H9 (cell line): ENCODE data around the gene PAK6. TPM values are rescaled to one million over a fixed set of nuclear protein-coding genes. Genes with fewer than 3 reads are reported as not detected.

Source experiments
- DNase-seq: peaks from one replicate; pipeline ENCODE4 v3.0.0-alpha.2; 2017
- H2AFZ ChIP-seq: one replicate; pipeline ENCODE4 v1.6.1; 2013; ENCODE audit warnings: mild to moderate bottlenecking, low read length, control low read depth, moderate library complexity
- H2AK5ac ChIP-seq: 2 replicates; pipeline ENCODE4 v1.6.1; 2013; ENCODE audit warnings: low read length, control low read depth, mixed read lengths; ENCODE audit not compliant: insufficient read length
- H2BK120ac ChIP-seq: one replicate; pipeline ENCODE4 v1.6.1; 2013; ENCODE audit warnings: low read depth, mild to moderate bottlenecking, low read length, control low read depth, inconsistent platforms; ENCODE audit not compliant: poor library complexity, severe bottlenecking
- H2BK12ac ChIP-seq: 2 replicates; pipeline ENCODE4 v1.6.1; 2013; ENCODE audit warnings: low read length, control low read depth, mixed read lengths, low read depth; ENCODE audit not compliant: insufficient read length
- H2BK15ac ChIP-seq: 2 replicates; pipeline ENCODE4 v1.6.1; 2013; ENCODE audit warnings: low read depth, low read length, control low read depth
- H2BK20ac ChIP-seq: one replicate; pipeline ENCODE4 v1.6.1; 2013; ENCODE audit warnings: low read depth, mild to moderate bottlenecking, low read length, control low read depth, inconsistent platforms; ENCODE audit not compliant: poor library complexity, severe bottlenecking
- H2BK5ac ChIP-seq: 2 replicates; pipeline ENCODE4 v1.6.1; 2013; ENCODE audit warnings: low read length, control low read depth, mixed read lengths; ENCODE audit not compliant: insufficient read length
- H3K14ac ChIP-seq: 2 replicates; pipeline ENCODE4 v1.6.1; 2013; ENCODE audit warnings: low read length, control low read depth; ENCODE audit not compliant: insufficient read depth
- H3K18ac ChIP-seq: 2 replicates; pipeline ENCODE4 v1.6.1; 2013; ENCODE audit warnings: low read depth, mild to moderate bottlenecking, mixed read lengths, low read length, control low read depth; ENCODE audit not compliant: insufficient read length
- H3K23ac ChIP-seq: 2 replicates; pipeline ENCODE4 v1.6.1; 2013; ENCODE audit warnings: low read length, control low read depth, mixed read lengths, low read depth; ENCODE audit not compliant: insufficient read length
- H3K23me2 ChIP-seq: 2 replicates; pipeline ENCODE4 v1.6.1; 2013; ENCODE audit warnings: low read depth, mild to moderate bottlenecking, mixed read lengths, low read length, control low read depth; ENCODE audit not compliant: insufficient read length, poor library complexity, severe bottlenecking
- H3K27ac ChIP-seq: 2 replicates; pipeline ENCODE4 v1.5.1; 2013; ENCODE audit warnings: low read length, control low read depth, mixed read lengths, low read depth; ENCODE audit not compliant: insufficient read length
- H3K27me3 ChIP-seq: 2 replicates; pipeline ENCODE4 v1.6.1; 2013; ENCODE audit warnings: low read length, control low read depth, inconsistent platforms; ENCODE audit not compliant: insufficient read depth
- H3K4ac ChIP-seq: 2 replicates; pipeline ENCODE4 v1.6.1; 2013; ENCODE audit warnings: low read depth, mild to moderate bottlenecking, control low read depth, inconsistent platforms, low read length, moderate library complexity
- H3K4me1 ChIP-seq: 2 replicates; pipeline ENCODE4 v1.6.1; 2013; ENCODE audit warnings: low read length, control low read depth, inconsistent platforms; ENCODE audit not compliant: insufficient read depth
- H3K4me2 ChIP-seq: 2 replicates; pipeline ENCODE4 v1.6.1; 2013; ENCODE audit warnings: low read length, control low read depth, mixed read lengths; ENCODE audit not compliant: insufficient read length, insufficient read depth
- H3K56ac ChIP-seq: 2 replicates; pipeline ENCODE4 v1.6.1; 2013; ENCODE audit warnings: low read depth, mild to moderate bottlenecking, mixed read lengths, low read length, control low read depth; ENCODE audit not compliant: insufficient read length
- H3K79me1 ChIP-seq: 2 replicates; pipeline ENCODE4 v1.6.1; 2013; ENCODE audit warnings: low read depth, mild to moderate bottlenecking, moderate library complexity, low read length, control low read depth, inconsistent platforms; ENCODE audit not compliant: insufficient read depth, poor library complexity, severe bottlenecking
- H3K79me2 ChIP-seq: 2 replicates; pipeline ENCODE4 v1.6.1; 2013; ENCODE audit warnings: low read length, control low read depth, inconsistent platforms; ENCODE audit not compliant: insufficient read depth
- H3K9ac ChIP-seq: 2 replicates; pipeline ENCODE4 v1.6.1; 2013; ENCODE audit warnings: low read length, control low read depth, mixed read lengths; ENCODE audit not compliant: insufficient read length; ENCODE audit errors: extremely low read depth
- H3K9me3 ChIP-seq: one replicate; pipeline ENCODE4 v1.6.1; 2013; ENCODE audit warnings: low read depth, low read length, inconsistent platforms; ENCODE audit not compliant: control insufficient read depth
- H3T11ph ChIP-seq: one replicate; pipeline ENCODE4 v1.6.1; 2013; ENCODE audit warnings: mild to moderate bottlenecking, low read length, control low read depth, inconsistent platforms
- H4K20me1 ChIP-seq: one replicate; pipeline ENCODE4 v1.6.1; 2013; ENCODE audit not compliant: control insufficient read depth, insufficient read length, insufficient read depth
- H4K5ac ChIP-seq: 2 replicates; pipeline ENCODE4 v1.6.1; 2013; ENCODE audit warnings: low read depth, mild to moderate bottlenecking, mixed read lengths, low read length, control low read depth; ENCODE audit not compliant: insufficient read length
- H4K8ac ChIP-seq: replicated peaks from 2 replicates; pipeline ENCODE4 v1.6.1; 2013; ENCODE audit warnings: low read length, control low read depth, mixed read lengths, low read depth; ENCODE audit not compliant: insufficient read length
- H4K91ac ChIP-seq: 2 replicates; pipeline ENCODE4 v1.6.1; 2013; ENCODE audit warnings: low read depth, mild to moderate bottlenecking, moderate library complexity, mixed read lengths, low read length, control low read depth; ENCODE audit not compliant: insufficient read length
- H3K27ac Mint-ChIP-seq, 3 experiments: 2 replicates in 2 of 3; 3 replicates in 1 of 3; pipeline ENCODE4 v1.8.0; 2020 to 2021; ENCODE audit warnings: mixed read lengths in 3 of 3, mild to moderate bottlenecking in 1 of 3, moderate library complexity in 1 of 3
- H3K27me3 Mint-ChIP-seq: 2 replicates; pipeline ENCODE4 v1.8.0; 2021; ENCODE audit warnings: low read depth, mild to moderate bottlenecking, moderate library complexity, mixed read lengths
- H3K36me3 Mint-ChIP-seq, 3 experiments: 2 replicates in 2 of 3; 3 replicates in 1 of 3; pipeline ENCODE4 v1.8.0; 2020 to 2021; ENCODE audit warnings: low read depth in 3 of 3, mixed read lengths in 3 of 3; ENCODE audit not compliant: insufficient read depth in 1 of 3
- H3K4me1 Mint-ChIP-seq, 2 experiments: 2 replicates each; pipeline ENCODE4 v1.8.0; 2020; ENCODE audit warnings: mixed read lengths in 2 of 2
- H3K4me3 Mint-ChIP-seq, 2 experiments: 2 replicates in 1 of 2; 3 replicates in 1 of 2; pipeline ENCODE4 v1.8.0; 2020 to 2021; ENCODE audit warnings: mild to moderate bottlenecking in 2 of 2, mixed read lengths in 2 of 2, moderate library complexity in 1 of 2
- H3K9me3 Mint-ChIP-seq, 2 experiments: 2 replicates in 1 of 2; 3 replicates in 1 of 2; pipeline ENCODE4 v1.8.0; 2020; ENCODE audit warnings: mild to moderate bottlenecking in 2 of 2, mixed read lengths in 2 of 2, moderate library complexity in 1 of 2
- WGBS: extraction: QIAGEN DNeasy Blood & Tissue Kit; methylation state at CpG from one replicate; pipeline ENCODE4 v1.1.7; 2013; ENCODE audit warnings: missing lambda C conversion rate, low lambda C conversion rate, mixed read lengths; ENCODE audit not compliant: insufficient read length; ENCODE audit errors: extremely low coverage; 5-methylcytosine and 5-hydroxymethylcytosine counted together
- total RNA-seq: library from RNA; stranded (reverse); gene quantifications from 2 replicates; pipeline ENCODE4 v1.2.1, GENCODE V29; 2021
- TF ChIP-seq, protein P1 (sequence below): fragments of 200-600 bp; sonication (generic); conservative IDR thresholded peaks from 3 replicates; pipeline ENCODE4 v1.8.0; 2021; ENCODE audit warnings: antibody characterized with exemption, mild to moderate bottlenecking

Gene PAK6
- total RNA-seq, 1 experiment from 2014 or later, result 7.4 TPM

DNA sequence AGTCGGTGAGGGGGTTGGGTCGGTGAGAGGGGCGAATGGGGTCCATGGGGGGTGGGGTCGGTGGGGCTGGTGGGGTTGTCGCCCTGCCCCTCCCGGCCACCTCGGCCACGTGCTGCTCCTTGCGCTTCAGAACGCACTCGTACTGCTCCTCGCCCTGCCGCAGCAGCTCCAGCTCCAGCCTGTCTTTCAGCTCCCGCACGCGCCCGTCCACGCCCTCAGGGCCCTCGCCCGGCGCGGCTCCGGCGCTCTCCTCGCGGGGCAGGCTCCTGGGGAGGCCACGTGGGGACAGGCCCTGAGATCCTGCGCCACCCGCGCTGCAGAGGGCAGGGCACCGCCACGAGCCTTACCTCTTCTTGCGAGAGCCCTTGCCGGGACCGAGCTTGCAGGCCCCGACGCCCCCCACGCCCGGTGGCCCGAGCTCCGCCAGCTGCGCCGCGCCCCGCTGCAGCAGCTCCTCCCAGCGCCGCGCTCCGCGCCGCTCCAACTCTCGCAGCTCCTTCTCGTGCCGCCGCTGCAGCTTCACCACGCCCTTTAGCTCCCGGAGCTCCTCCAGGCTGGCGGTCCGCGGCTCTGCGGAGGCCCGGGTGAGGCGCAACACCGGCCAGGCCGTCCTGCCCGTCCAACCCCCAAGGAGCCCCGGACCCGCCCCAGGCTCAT lies 52.2 kb downstream of the PAK6 start:
- Histone ChIP-seq H4K20me1 (no peaks in the 10 kb centered on the region), H2BK20ac (no peak overlapping the region), H2AFZ (no peak overlapping the region), H3K27ac (no peak overlapping the region), H3K14ac (peak overlapping the region; percentile 89), H3K27me3 (peaks cover 13% of the 10 kb centered on the region; the same call in 1 of the 2 replicates), H3K9me3 (no peaks in the 10 kb centered on the region), H4K5ac (no peak overlapping the region), H2BK12ac (no peak overlapping the region), H3K79me1 (no peaks in the 10 kb centered on the region), H4K8ac (no peak overlapping the region), H3T11ph (no peak overlapping the region), H3K56ac (no peak overlapping the region), H3K23ac (no peak overlapping the region), H3K4me1 (peaks cover 3% of the 10 kb centered on the region), H3K4me2 (peak overlapping the region; percentile 43), H3K18ac (peak overlapping the region; percentile 55), H3K9ac (no peak overlapping the region), H4K91ac (no peak overlapping the region), H2BK5ac (no peak overlapping the region), H3K23me2 (peaks cover 8% of the 10 kb centered on the region), H2AK5ac (no peak overlapping the region), H2BK120ac (no peak overlapping the region), H3K79me2 (no peaks in the 10 kb centered on the region), H2BK15ac (no peak overlapping the region), H3K4ac (no peak overlapping the region)
- no peak overlapping the region for H3K27ac Mint-ChIP-seq
- peak; percentile 71 for DNase-seq
- TF ChIP-seq, protein P1, sequence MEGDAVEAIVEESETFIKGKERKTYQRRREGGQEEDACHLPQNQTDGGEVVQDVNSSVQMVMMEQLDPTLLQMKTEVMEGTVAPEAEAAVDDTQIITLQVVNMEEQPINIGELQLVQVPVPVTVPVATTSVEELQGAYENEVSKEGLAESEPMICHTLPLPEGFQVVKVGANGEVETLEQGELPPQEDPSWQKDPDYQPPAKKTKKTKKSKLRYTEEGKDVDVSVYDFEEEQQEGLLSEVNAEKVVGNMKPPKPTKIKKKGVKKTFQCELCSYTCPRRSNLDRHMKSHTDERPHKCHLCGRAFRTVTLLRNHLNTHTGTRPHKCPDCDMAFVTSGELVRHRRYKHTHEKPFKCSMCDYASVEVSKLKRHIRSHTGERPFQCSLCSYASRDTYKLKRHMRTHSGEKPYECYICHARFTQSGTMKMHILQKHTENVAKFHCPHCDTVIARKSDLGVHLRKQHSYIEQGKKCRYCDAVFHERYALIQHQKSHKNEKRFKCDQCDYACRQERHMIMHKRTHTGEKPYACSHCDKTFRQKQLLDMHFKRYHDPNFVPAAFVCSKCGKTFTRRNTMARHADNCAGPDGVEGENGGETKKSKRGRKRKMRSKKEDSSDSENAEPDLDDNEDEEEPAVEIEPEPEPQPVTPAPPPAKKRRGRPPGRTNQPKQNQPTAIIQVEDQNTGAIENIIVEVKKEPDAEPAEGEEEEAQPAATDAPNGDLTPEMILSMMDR, result no peak
- no peaks in the 10 kb centered on the region for H3K36me3 Mint-ChIP-seq
- H3K9me3 Mint-ChIP-seq, result no peaks in the 10 kb centered on the region
- H3K4me1 Mint-ChIP-seq, result peaks cover 9 to 26% of the 10 kb centered on the region in 2 experiments
- peak overlapping the region; percentile 47 to 62; a peak in 3 of 5 replicates for H3K4me3 Mint-ChIP-seq
- H3K27me3 Mint-ChIP-seq, result peaks cover 81% of the 10 kb centered on the region
- no CpG with 5 or more reads among the region's 68 CpGs for WGBS
